Measurements from ENCODE around the gene PARD6G. TPM values are rescaled to one million over a fixed set of nuclear protein-coding genes. Genes with fewer than 3 reads are reported as not detected.

PARD6G gene
- total and polyA plus RNA-seq, 2 of the 8 experiments (the other 6 are each of a cell fraction or from before 2014, with no cell fraction given) = 11.3 to 17.9 TPM

DNA sequence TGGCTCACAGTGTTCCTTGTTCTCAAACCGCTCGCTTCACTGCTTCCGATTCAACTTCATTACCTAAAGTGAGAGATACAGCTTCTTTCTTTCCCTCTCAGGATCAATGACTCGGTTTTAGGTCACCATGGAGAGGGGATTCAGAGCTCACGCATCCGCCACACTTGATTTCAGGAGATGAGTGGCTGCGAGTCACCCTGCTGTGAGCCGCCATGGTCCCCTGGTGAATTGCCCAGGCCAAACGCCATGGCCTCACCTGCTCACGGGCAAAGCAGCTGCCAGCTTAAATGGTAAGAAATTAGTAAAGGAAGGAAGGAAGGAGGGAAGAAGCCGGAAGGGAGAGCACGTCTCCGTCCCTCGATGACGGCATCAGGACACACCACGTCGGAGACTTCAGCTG, 77.7 kb downstream of the PARD6G start:
- no peak overlapping the region for H2BK120ac ChIP-seq (replicated peaks; ENCODE audit: low read depth, low read length)
- 94% methylated on average over 17 of the region's 17 CpGs; no CpG with 5 or more reads in 1 of the 2 experiments for WGBS, 2 experiments (ENCODE audit: extremely low coverage in 1 of 2, insufficient coverage in 1 of 2, insufficient read length in 1 of 2, insufficient replicate concordance in 2 of 2, low coverage in 1 of 2, low lambda C conversion rate in 2 of 2, missing lambda C conversion rate in 1 of 2)
- ChIA-PET POLR2A (ENCODE audit: partially characterized antibody) (interaction anchor here (0.9 to 2.3 kb wide), 3 partner anchors 10 to 431 kb away, joined by 3 to 5 read pairs (median 4); no protein-coding TSS in a partner anchor), CTCF (ENCODE audit: partially characterized antibody) (interaction anchor here (0.7 to 10.1 kb wide), 15 partner anchors 11 to 145 kb away, joined by 3 to 124 read pairs (median 8); no protein-coding TSS in a partner anchor)
- H4K20me1 ChIP-seq (replicated peaks in 1 of 2; ENCODE audit: control insufficient read depth in 1 of 2, insufficient read depth in 2 of 2, low read length in 2 of 2) = peaks cover 0 to 10% of the 10 kb centered on the region in 2 experiments
- no peak overlapping the region for H2BK20ac ChIP-seq (ENCODE audit: low read length)
- no peak overlapping the region for H3K56ac ChIP-seq (replicated peaks; ENCODE audit: insufficient read length, low read depth, low read length)
- no peak overlapping the region for H2BK12ac ChIP-seq (ENCODE audit: low read depth, low read length)
- H3K4me3 ChIP-seq (ENCODE audit: extremely low read depth in 1 of 4, insufficient read depth in 2 of 4, low read depth in 3 of 4, low read length in 4 of 4) = no peak overlapping the region
- H4K91ac ChIP-seq (replicated peaks; ENCODE audit: insufficient read length, low read length) = no peak overlapping the region
- H3K23ac ChIP-seq (ENCODE audit: insufficient read length) = no peak overlapping the region
- no peaks in the 10 kb centered on the region; a peak in 1 of 8 replicates for H3K36me3 ChIP-seq (ENCODE audit: control insufficient read depth in 2 of 4, insufficient read depth in 4 of 4, low read length in 3 of 4)
- DNase-seq (ENCODE audit: low read depth in 1 of 2, low spot score in 2 of 2) (no peak), FAIRE-seq (no peak)
- no peak overlapping the region for H3K14ac ChIP-seq (ENCODE audit: insufficient read length)
- H2BK15ac ChIP-seq (ENCODE audit: low read length) = no peak overlapping the region
- H3K79me2 ChIP-seq (ENCODE audit: control insufficient read depth in 1 of 2, insufficient read depth in 2 of 2, low read length in 2 of 2) = no peaks in the 10 kb centered on the region
- H3K27me3 ChIP-seq (replicated peaks in 1 of 4; ENCODE audit: control insufficient read depth in 3 of 4, extremely low read depth in 1 of 4, insufficient read depth in 3 of 4, low read length in 3 of 4) = no peaks in the 10 kb centered on the region
- no peak overlapping the region for H2AFZ ChIP-seq (ENCODE audit: low read length)
- no peak overlapping the region for H2BK5ac ChIP-seq (ENCODE audit: low read depth, low read length)
- H3K23me2 ChIP-seq (ENCODE audit: low read depth, low read length) = no peaks in the 10 kb centered on the region
- no peak overlapping the region for H3K4me2 ChIP-seq (ENCODE audit: insufficient read depth in 1 of 2, low read depth in 2 of 2, low read length in 2 of 2)
- no peak overlapping the region for H4K5ac ChIP-seq (ENCODE audit: insufficient read length, low read depth, low read length)
- H3K4me1 ChIP-seq (replicated peaks in 1 of 4; ENCODE audit: control insufficient read depth in 3 of 4, insufficient read depth in 4 of 4, low read length in 3 of 4) = no peaks in the 10 kb centered on the region
- H3K4ac ChIP-seq (replicated peaks; ENCODE audit: insufficient read length, low read depth, low read length) = no peak overlapping the region
- H3K9me3 ChIP-seq (ENCODE audit: insufficient read depth in 2 of 2, low read depth in 1 of 2, low read length in 1 of 2) = no peaks in the 10 kb centered on the region
- H3K9ac ChIP-seq (replicated peaks in 1 of 4; ENCODE audit: extremely low read depth in 1 of 4, low read depth in 3 of 4, low read length in 3 of 4) = no peak overlapping the region
- H2AK5ac ChIP-seq (ENCODE audit: low read depth, low read length) = no peak overlapping the region
- H4K8ac ChIP-seq (ENCODE audit: extremely low read depth, insufficient read depth, low read length) = peak overlapping the region; percentile 38
- H3K79me1 ChIP-seq (ENCODE audit: low read depth, low read length) = no peaks in the 10 kb centered on the region; the same call in 1 of the 2 replicates
- H3K18ac ChIP-seq (ENCODE audit: extremely low read depth, low read length) = no peak overlapping the region
- no peak overlapping the region for H3K27ac ChIP-seq (ENCODE audit: low read depth, low read length)
- no peak for TF ChIP-seq POU5F1 (IDR thresholded peaks at IDR 0.05; ENCODE audit: low read depth, low read length)
- no peak for TF ChIP-seq NANOG (IDR thresholded peaks at IDR 0.05; ENCODE audit: insufficient read depth, low read depth, low read length, poor library complexity, severe bottlenecking)
- TF ChIP-seq, protein P1, sequence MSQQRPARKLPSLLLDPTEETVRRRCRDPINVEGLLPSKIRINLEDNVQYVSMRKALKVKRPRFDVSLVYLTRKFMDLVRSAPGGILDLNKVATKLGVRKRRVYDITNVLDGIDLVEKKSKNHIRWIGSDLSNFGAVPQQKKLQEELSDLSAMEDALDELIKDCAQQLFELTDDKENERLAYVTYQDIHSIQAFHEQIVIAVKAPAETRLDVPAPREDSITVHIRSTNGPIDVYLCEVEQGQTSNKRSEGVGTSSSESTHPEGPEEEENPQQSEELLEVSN (IDR thresholded peaks at IDR 0.05) = no peak
- no peak for TF ChIP-seq RFX5 (IDR thresholded peaks at IDR 0.05; ENCODE audit: borderline replicate concordance, low read depth, low read length)
- no peak for TF ChIP-seq TCF12 (IDR thresholded peaks at IDR 0.05; ENCODE audit: low read depth, low read length)
- no peak for TF ChIP-seq BCL11A (IDR thresholded peaks at IDR 0.05; ENCODE audit: low read depth in 2 of 2, low read length in 2 of 2)
- TF ChIP-seq, protein P2, sequence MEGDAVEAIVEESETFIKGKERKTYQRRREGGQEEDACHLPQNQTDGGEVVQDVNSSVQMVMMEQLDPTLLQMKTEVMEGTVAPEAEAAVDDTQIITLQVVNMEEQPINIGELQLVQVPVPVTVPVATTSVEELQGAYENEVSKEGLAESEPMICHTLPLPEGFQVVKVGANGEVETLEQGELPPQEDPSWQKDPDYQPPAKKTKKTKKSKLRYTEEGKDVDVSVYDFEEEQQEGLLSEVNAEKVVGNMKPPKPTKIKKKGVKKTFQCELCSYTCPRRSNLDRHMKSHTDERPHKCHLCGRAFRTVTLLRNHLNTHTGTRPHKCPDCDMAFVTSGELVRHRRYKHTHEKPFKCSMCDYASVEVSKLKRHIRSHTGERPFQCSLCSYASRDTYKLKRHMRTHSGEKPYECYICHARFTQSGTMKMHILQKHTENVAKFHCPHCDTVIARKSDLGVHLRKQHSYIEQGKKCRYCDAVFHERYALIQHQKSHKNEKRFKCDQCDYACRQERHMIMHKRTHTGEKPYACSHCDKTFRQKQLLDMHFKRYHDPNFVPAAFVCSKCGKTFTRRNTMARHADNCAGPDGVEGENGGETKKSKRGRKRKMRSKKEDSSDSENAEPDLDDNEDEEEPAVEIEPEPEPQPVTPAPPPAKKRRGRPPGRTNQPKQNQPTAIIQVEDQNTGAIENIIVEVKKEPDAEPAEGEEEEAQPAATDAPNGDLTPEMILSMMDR (IDR thresholded peaks at IDR 0.05; ENCODE audit: control extremely low read depth in 1 of 3, insufficient read depth in 1 of 3, low read depth in 1 of 3, low read length in 3 of 3) = no peak
- no peak for TF ChIP-seq YY1 (IDR thresholded peaks at IDR 0.05; ENCODE audit: low read depth, low read length)
- TF ChIP-seq PHF8 (conservative IDR thresholded peaks at IDR 0.05; ENCODE audit: low read depth, low read length) = no peak
- TF ChIP-seq SRF (IDR thresholded peaks at IDR 0.05; ENCODE audit: low read depth, low read length) = no peak
- no peak for TF ChIP-seq ASH2L (IDR thresholded peaks at IDR 0.05; ENCODE audit: low read length)
- TF ChIP-seq POLR2A (IDR thresholded peaks at IDR 0.05; ENCODE audit: control extremely low read depth in 1 of 2, low read depth in 2 of 2, low read length in 2 of 2) = no peak

Measured in H1 (cell line).